Stimulated activated CD4-positive, alpha-beta T cell treated with anti-CD3 and anti-CD28 coated beads, Interleukin-2, amount 100 ng/mL, for 4 hours (primary cell): ENCODE measurements around the gene D2HGDH.

ENCODE experiments used
- DNase-seq: peaks from one replicate; pipeline ENCODE4 v3.0.0-alpha.2; 2020; ENCODE audit warnings: low read depth

The D2HGDH gene

GRCh38 chr2:241734467-241735208 is at the start of gene D2HGDH:
Gene D2HGDH, plus strand, starts transcription at chr2:241734630. Its CDS starts 595 bp downstream, at chr2:241735225.
- peak; percentile 89 for DNase-seq

DNA sequence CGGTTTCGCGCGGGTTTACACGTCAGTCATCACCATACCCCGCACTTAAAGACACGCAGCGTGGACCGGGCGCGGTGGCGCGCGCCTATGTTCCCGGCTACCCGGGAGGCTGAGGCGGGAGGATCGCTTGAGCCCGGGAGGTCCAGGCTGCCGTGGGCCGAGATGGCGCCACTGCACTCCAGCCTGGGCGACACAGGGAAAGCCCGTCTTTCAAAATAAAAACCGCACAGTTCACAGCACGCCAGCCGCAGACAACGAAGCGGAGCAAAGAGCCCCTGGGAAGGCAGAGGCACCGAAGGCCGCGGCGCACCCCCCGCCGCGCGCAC is 48.1 kb upstream of the D2HGDH start:
- DNase-seq = no peak

DNA sequence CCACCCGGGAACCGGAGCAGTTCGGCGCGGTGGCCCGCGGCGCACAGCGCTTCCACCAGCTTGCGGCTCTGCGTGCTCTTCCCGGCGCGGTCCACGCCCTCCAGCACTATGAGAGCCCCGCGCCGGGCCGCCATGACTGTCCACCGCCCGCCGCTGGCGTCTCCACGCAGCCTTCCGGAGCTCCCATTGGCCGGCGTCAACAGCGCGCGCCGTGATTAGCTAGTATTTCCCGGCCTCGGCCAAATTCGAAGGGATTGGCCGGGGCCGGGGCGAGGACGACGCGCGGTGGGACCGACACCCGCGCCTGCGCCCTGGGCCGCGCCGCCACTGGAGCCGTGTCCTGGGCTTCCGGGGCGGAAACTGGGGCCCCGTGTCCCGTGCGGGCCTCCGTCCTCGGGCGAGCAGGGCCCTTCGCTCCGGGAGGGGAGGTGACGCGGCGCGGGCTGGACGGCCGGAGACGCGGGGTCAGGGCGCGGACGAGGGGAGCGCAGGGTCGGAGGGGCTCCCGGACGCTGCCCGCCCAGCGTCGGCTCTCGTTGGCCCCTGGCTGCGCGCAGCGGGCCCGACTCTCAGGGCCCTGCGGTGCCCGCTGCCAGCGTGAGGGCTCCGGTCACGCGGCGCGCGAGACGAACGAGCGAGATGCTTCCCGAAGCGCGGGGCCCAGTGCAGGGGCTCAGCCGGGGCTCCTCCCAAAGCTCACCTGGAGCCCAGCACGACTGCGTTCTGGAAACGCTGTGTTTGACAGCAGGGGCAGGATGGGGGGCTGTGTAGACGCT is 47.6 kb upstream of the D2HGDH start, which contains the start of gene DTYMK:
Gene DTYMK, minus strand, starts transcription at position 166 of the 776 bp plus-strand sequence. Its CDS starts 32 bp downstream, at position 134.
- peak; percentile 90 for DNase-seq

DNA sequence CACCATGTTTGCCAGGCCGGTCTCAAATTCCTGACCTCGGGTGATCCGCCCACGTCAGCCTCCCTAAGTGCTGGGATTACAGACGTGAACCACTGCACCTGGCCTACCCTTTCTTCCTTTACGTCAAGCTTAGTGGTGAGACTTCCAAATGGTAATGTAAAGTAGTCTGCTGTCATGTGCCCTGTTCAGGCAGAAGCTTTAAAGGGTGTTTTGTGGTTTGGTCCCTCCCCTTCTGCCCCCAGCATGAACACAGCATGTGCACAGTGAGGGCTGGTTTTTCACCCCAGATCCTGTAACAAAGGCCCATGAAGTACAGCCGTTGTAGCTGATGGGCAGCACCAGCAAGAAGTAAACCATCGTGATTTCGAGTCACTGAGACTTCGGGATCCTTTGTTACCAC is 45.1 kb upstream of the D2HGDH start:
- no peak for DNase-seq

- DNase-seq = no peak
These were observed 44.2 kb upstream of the D2HGDH start for GRCh38 chr2:241690202-241690717.

GRCh38 chr2:241692448-241692847 is 42.0 kb upstream of the D2HGDH start:
- DNase-seq = no peak

DNA sequence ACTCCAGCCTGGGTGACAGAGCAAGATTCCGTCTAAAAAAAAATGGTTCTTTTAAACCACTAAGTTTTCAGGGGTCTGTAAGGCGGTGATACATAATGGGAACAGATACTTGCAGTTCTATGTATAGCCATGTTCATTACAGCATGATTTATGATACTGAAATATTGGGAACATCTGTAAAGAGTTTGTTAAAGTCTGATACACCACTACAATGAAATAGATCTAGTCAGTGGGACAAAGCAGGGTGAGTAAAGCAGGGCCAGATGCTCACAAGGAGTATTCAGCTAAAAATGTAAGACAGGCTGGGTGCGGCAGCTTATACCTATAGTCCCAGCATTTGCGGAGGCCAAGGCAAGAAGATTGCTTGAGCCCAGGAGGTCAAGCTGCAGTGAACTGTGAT is 38.8 kb upstream of the D2HGDH start:
- no peak for DNase-seq

DNA sequence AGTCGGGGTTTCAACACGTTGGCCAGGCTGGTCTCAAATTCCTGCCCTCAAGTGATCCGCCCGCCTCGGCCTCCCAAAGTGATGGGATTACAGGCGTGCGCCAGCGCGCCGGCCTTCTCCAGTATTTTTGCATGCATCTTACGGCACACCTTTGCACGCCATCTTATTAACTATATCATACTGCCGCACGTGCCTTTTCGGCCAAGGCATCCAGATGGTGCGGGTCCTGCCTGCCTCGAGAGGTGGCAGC is 33.4 kb upstream of the D2HGDH start:
- DNase-seq = no peak

DNA sequence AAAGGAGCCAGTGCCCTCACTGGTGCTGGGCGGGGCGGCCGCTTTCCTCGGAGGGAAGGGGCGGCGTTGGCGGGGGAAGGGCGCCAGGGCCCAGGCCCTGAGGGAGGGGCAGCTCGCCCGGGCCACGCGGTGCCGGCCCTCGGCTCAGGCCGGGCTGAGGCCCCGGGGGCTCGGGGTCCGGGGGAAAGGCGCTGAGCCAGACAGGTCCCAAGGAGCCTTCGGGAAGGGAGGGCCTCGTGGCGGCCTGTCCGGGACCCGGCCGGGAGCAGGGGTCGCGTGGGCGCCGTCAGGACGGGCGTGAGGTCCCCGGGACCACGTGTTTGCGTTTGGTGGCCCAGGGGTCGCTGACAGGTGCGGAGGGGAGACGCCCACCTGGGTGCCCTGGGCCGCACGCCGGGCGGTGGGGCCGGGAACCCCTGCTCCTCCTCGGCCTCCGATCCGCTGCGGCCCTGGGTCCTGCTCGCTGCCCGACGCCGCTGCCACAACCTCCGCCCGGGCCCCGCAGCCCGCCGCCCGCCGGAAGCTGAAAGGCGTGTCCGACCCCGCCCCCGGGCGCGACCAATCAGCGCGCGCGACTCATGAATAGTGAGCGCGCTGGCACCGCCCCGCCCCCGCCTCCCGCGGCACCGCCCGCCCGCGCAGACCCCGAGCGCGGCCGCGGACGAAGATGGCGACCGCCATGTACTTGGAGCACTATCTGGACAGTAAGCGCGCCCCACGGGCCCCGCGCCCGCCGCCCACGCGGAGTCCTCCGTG is 32.9 kb upstream of the D2HGDH start, which contains the start of gene ING5:
Gene ING5, plus strand, starts transcription at position 641 of the 756 bp plus-strand sequence. Its CDS starts 27 bp downstream, at position 668.
- DNase-seq = peak; percentile 95

GRCh38 chr2:241702155-241703031 is 32.0 kb upstream of the D2HGDH start:
- DNase-seq = peak; percentile 89

DNA sequence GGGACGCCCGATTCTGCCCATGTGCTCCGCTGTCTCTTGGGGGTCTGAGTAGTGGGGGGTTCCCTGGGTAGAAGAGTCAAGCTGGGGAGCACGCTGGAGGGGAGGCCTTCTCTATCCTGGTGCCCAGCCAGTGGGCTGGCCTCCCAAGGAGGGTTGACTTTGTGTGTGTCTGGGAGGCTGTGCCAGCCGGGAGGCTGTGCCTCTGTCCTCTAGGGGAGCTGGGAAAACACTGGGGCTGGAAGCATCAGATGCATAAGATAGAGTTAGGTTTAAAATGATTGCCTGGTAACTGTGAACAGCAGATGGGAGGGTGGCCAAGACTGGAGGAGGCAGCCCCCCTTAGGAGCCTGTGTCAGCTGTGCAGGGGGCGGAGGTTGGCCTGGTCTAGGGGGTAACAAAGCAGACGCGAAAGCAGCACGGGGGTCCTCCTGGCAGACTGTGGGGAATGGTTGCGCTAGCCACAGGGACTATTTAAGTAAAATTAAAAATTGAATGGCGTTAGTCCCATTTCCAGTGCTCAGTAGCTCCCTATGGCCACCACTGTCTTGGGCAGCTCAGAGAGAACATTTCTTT is 31.3 kb upstream of the D2HGDH start:
- DNase-seq = no peak

GRCh38 chr2:241706537-241706936 is 27.9 kb upstream of the D2HGDH start:
- no peak for DNase-seq

DNA sequence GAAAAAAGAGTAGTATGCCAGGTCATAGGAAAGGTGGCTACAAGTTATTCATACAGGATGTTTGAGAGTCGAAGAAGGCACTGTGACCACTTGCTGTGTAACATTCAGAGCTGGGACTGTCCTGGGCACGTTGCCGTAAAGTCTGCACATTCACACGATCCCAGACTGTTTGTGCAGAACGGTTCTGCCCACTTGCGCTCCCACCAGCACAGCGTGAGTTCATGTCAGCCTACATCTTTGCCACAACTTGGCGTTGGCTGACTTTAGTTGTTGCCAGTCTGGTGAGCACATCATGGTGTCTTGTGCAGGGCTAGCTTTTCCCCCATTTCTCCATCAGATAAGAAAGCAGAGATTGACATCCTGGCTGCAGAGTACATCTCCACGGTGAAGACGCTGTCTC is 25.6 kb upstream of the D2HGDH start:
- DNase-seq = no peak

GRCh38 chr2:241719093-241719492 is 15.3 kb upstream of the D2HGDH start:
- DNase-seq = no peak

DNA sequence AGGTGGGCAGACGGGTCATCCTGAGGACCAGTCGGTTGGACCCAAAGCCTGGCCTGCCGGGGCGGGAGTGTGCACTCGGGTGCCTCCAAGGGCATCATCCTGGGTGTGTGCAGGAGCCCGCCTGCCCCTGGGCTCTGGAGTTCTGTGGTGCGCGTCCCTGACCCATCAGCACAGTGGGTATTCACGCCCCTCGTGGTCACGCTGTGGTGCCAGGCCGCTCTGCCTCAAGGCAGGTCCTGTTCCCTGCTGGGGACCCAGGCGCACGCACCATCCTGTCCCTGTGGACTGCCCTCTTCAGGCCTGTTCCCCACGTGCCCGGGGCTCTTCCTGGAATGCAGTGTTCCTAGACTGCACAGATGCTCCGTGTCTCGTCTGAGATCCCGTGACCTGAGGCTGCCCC is 14.3 kb upstream of the D2HGDH start:
- DNase-seq = no peak

- no peak for DNase-seq
These were observed 13.9 kb upstream of the D2HGDH start for GRCh38 chr2:241720560-241720959.

- DNase-seq = no peak
These were observed 12.6 kb upstream of the D2HGDH start for GRCh38 chr2:241721852-241722251.

- DNase-seq = no peak
These were observed 11.5 kb upstream of the D2HGDH start for GRCh38 chr2:241722896-241723454.

DNA sequence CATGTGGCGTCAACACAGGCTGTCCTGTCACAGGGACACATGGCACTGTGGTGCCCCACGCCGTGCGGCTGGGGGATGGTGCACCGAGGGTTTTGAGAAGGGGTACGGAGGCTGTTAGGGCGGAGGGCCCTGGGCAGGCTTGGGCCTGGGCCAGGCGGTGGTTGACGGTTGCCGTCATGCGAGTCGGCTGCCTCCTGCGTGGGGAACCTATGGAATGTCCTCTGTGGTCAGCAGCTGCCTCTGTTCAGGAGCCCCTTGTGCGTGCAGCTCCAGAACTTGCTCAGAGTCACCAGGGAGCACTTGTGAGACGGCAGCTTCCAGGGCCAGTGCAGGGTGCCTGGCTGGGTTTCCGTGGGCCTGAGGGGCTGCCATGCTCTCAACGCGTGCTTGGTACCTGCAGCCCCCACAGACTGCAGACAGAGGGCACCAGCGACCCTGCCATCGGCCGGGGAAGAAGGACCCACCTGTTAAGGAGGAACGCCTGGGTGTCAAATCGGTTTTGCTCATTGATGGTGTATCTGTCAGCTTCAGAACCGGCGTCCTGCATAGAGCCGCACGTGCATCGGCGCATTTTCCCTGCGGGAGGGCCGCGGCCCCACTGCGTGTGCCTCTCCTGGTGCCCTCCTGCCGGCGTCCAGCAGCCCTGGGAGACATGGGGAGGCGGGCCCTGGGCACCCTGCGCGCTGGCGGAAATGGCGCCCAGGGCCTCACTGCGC is 10.0 kb upstream of the D2HGDH start:
- DNase-seq = no peak
